ENCODE results near the gene HPSE. TPM values are rescaled to one million over a fixed set of nuclear protein-coding genes. Genes with fewer than 3 reads are reported as not detected.

Gene HPSE
- total and polyA plus RNA-seq, 2 of the 13 experiments (the other 11 are each of a cell fraction or from before 2014, with no cell fraction given): not detected

DNA sequence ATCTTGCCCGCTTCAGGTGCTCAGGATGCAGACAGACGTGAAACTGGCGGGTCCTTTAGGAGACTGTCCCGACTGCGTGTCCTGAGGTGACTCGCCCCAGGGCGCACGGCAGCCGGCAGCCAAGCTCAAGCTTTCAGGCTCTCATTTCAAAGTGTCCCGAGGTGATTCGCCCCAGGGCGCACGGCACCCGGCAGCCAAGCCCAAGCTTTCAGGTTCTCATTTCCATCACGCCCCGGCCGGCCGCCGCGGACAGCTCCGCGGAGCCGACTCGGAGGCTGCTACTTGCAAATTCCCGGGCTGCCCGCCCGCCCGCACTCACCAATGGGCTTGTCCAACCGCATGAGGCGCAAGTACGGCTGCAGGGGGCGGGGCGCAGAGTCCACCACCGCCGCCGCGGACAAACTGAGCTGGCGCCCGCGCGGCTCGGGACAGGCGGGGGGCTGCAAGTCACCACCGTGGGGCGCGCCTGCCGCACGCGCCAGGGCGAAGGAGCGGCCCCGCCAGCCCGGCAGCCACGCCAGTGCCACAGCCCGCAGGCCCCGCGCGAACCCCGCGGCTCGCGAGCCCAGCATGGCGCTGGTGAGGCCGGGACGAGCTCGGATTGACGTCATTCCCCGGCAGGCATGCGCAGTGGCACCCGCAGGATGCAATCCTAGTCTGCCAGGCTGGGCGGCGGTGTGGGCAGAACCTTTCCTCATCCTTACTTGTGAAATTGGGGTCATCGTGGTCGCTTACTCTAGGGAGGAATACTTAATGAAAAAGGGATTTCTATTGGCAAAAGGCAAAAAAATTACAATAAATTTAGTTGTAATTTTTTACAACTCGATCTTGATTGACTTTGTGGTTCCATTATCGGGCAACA, 50.2 kb downstream of the HPSE start, which contains the start of gene COQ2 (continued):
- TF ChIP-seq JUND (CRISPR knock-in tag; IDR thresholded peaks at IDR 0.05) (0 out of 2 replicates have a peak, but pooled peaks have one; percentile 8), SNRNP70 (IDR thresholded peaks at IDR 0.05; ENCODE audit: low read depth, low read length) (no peak), RAD51 (IDR thresholded peaks at IDR 0.05; ENCODE audit: borderline replicate concordance) (no peak), ZIK1 (CRISPR knock-in tag; IDR thresholded peaks at IDR 0.05; ENCODE audit: borderline replicate concordance, low read depth) (peak; percentile 92), TP53 (CRISPR knock-in tag; conservative IDR thresholded peaks at IDR 0.05) (no peak), MTA3 (CRISPR knock-in tag; IDR thresholded peaks at IDR 0.05) (no peak), ZFYVE20 (CRISPR knock-in tag; IDR thresholded peaks at IDR 0.05; ENCODE audit: borderline replicate concordance, low read depth) (no peak), ZNF326 (CRISPR knock-in tag; IDR thresholded peaks at IDR 0.05; ENCODE audit: borderline replicate concordance) (no peak), YEATS4 (CRISPR knock-in tag; IDR thresholded peaks at IDR 0.05; ENCODE audit: borderline replicate concordance) (peak; percentile 94)
- TF ChIP-seq, protein P1, sequence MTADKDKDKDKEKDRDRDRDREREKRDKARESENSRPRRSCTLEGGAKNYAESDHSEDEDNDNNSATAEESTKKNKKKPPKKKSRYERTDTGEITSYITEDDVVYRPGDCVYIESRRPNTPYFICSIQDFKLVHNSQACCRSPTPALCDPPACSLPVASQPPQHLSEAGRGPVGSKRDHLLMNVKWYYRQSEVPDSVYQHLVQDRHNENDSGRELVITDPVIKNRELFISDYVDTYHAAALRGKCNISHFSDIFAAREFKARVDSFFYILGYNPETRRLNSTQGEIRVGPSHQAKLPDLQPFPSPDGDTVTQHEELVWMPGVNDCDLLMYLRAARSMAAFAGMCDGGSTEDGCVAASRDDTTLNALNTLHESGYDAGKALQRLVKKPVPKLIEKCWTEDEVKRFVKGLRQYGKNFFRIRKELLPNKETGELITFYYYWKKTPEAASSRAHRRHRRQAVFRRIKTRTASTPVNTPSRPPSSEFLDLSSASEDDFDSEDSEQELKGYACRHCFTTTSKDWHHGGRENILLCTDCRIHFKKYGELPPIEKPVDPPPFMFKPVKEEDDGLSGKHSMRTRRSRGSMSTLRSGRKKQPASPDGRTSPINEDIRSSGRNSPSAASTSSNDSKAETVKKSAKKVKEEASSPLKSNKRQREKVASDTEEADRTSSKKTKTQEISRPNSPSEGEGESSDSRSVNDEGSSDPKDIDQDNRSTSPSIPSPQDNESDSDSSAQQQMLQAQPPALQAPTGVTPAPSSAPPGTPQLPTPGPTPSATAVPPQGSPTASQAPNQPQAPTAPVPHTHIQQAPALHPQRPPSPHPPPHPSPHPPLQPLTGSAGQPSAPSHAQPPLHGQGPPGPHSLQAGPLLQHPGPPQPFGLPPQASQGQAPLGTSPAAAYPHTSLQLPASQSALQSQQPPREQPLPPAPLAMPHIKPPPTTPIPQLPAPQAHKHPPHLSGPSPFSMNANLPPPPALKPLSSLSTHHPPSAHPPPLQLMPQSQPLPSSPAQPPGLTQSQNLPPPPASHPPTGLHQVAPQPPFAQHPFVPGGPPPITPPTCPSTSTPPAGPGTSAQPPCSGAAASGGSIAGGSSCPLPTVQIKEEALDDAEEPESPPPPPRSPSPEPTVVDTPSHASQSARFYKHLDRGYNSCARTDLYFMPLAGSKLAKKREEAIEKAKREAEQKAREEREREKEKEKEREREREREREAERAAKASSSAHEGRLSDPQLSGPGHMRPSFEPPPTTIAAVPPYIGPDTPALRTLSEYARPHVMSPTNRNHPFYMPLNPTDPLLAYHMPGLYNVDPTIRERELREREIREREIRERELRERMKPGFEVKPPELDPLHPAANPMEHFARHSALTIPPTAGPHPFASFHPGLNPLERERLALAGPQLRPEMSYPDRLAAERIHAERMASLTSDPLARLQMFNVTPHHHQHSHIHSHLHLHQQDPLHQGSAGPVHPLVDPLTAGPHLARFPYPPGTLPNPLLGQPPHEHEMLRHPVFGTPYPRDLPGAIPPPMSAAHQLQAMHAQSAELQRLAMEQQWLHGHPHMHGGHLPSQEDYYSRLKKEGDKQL (CRISPR knock-in tag; IDR thresholded peaks at IDR 0.05; ENCODE audit: low read depth): no peak
- TF ChIP-seq, protein P2, sequence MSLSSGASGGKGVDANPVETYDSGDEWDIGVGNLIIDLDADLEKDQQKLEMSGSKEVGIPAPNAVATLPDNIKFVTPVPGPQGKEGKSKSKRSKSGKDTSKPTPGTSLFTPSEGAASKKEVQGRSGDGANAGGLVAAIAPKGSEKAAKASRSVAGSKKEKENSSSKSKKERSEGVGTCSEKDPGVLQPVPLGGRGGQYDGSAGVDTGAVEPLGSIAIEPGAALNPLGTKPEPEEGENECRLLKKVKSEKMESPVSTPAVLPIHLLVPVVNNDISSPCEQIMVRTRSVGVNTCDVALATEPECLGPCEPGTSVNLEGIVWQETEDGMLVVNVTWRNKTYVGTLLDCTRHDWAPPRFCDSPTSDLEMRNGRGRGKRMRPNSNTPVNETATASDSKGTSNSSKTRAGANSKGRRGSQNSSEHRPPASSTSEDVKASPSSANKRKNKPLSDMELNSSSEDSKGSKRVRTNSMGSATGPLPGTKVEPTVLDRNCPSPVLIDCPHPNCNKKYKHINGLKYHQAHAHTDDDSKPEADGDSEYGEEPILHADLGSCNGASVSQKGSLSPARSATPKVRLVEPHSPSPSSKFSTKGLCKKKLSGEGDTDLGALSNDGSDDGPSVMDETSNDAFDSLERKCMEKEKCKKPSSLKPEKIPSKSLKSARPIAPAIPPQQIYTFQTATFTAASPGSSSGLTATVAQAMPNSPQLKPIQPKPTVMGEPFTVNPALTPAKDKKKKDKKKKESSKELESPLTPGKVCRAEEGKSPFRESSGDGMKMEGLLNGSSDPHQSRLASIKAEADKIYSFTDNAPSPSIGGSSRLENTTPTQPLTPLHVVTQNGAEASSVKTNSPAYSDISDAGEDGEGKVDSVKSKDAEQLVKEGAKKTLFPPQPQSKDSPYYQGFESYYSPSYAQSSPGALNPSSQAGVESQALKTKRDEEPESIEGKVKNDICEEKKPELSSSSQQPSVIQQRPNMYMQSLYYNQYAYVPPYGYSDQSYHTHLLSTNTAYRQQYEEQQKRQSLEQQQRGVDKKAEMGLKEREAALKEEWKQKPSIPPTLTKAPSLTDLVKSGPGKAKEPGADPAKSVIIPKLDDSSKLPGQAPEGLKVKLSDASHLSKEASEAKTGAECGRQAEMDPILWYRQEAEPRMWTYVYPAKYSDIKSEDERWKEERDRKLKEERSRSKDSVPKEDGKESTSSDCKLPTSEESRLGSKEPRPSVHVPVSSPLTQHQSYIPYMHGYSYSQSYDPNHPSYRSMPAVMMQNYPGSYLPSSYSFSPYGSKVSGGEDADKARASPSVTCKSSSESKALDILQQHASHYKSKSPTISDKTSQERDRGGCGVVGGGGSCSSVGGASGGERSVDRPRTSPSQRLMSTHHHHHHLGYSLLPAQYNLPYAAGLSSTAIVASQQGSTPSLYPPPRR (CRISPR knock-in tag; IDR thresholded peaks at IDR 0.05; ENCODE audit: borderline replicate concordance): peak; percentile 60
- TF ChIP-seq, protein P3, sequence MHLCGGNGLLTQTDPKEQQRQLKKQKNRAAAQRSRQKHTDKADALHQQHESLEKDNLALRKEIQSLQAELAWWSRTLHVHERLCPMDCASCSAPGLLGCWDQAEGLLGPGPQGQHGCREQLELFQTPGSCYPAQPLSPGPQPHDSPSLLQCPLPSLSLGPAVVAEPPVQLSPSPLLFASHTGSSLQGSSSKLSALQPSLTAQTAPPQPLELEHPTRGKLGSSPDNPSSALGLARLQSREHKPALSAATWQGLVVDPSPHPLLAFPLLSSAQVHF (CRISPR knock-in tag; IDR thresholded peaks at IDR 0.05): 0 out of 2 replicates have a peak, but pooled peaks have one; percentile 29
- TF ChIP-seq, protein P4, sequence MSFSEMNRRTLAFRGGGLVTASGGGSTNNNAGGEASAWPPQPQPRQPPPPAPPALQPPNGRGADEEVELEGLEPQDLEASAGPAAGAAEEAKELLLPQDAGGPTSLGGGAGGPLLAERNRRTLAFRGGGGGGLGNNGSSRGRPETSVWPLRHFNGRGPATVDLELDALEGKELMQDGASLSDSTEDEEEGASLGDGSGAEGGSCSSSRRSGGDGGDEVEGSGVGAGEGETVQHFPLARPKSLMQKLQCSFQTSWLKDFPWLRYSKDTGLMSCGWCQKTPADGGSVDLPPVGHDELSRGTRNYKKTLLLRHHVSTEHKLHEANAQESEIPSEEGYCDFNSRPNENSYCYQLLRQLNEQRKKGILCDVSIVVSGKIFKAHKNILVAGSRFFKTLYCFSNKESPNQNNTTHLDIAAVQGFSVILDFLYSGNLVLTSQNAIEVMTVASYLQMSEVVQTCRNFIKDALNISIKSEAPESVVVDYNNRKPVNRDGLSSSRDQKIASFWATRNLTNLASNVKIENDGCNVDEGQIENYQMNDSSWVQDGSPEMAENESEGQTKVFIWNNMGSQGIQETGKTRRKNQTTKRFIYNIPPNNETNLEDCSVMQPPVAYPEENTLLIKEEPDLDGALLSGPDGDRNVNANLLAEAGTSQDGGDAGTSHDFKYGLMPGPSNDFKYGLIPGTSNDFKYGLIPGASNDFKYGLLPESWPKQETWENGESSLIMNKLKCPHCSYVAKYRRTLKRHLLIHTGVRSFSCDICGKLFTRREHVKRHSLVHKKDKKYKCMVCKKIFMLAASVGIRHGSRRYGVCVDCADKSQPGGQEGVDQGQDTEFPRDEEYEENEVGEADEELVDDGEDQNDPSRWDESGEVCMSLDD (CRISPR knock-in tag; IDR thresholded peaks at IDR 0.05; ENCODE audit: borderline replicate concordance): no peak

Data from HepG2 (cell line).